ACHN (cell line): ENCODE results near the gene MSI2.

Source experiments
- DNase-seq: peaks from one replicate; pipeline ENCODE4 v3.0.0-alpha.2; 2015
- in situ Hi-C: cut with HindIII; loops from 2 replicates; pipeline ENCODE4 v1.10.0; 2017; ENCODE audit warnings: low sequenced_read_pairs, low pct_ligation_motif_present, low pct_unique_long_range_greater_than_20kb

MSI2 gene

GRCh38 chr17:57433452-57433851 lies 177.1 kb downstream of the MSI2 start:
- in situ Hi-C loops = no loop called here
- no peak for DNase-seq

GRCh38 chr17:57434361-57434760 lies 178.0 kb downstream of the MSI2 start:
- in situ Hi-C loops = no loop called here

GRCh38 chr17:57436565-57436964 lies 180.2 kb downstream of the MSI2 start:
- in situ Hi-C loops = no loop called here
- no peak for DNase-seq

More at GRCh38 chr17:57434361-57434760, 178.0 kb downstream of the MSI2 start:
- no peak for DNase-seq

GRCh38 chr17:57438066-57438731 lies 181.9 kb downstream of the MSI2 start:
- in situ Hi-C loops = no loop called here

GRCh38 chr17:57439651-57440050 lies 183.3 kb downstream of the MSI2 start:
- no peak for DNase-seq

More at GRCh38 chr17:57438066-57438731, 181.9 kb downstream of the MSI2 start:
- no peak for DNase-seq

GRCh38 chr17:57440522-57441269 lies 184.4 kb downstream of the MSI2 start:
- no peak for DNase-seq
- in situ Hi-C loops = no loop called here

More at GRCh38 chr17:57439651-57440050, 183.3 kb downstream of the MSI2 start:
- in situ Hi-C loops = no loop called here

GRCh38 chr17:57441270-57441600 lies 184.9 kb downstream of the MSI2 start:
- in situ Hi-C loops = no loop called here

GRCh38 chr17:57442401-57442823 lies 186.1 kb downstream of the MSI2 start:
- in situ Hi-C loops = no loop called here
- no peak for DNase-seq

More at GRCh38 chr17:57441270-57441600, 184.9 kb downstream of the MSI2 start:
- DNase-seq = no peak

- no peak for DNase-seq
- in situ Hi-C loops = no loop called here
Observed at GRCh38 chr17:57442914-57443571, 186.7 kb downstream of the MSI2 start.

- DNase-seq = no peak
- in situ Hi-C loops = no loop called here
Observed at GRCh38 chr17:57443781-57444180, 187.5 kb downstream of the MSI2 start.

GRCh38 chr17:57444682-57445450 lies 188.5 kb downstream of the MSI2 start:
- in situ Hi-C loops = no loop called here
- no peak for DNase-seq

GRCh38 chr17:57445772-57446472 lies 189.6 kb downstream of the MSI2 start:
- no peak for DNase-seq
- in situ Hi-C loops = no loop called here

GRCh38 chr17:57447357-57447989 lies 191.2 kb downstream of the MSI2 start:
- no peak for DNase-seq
- in situ Hi-C loops = no loop called here

- in situ Hi-C loops = no loop called here
- DNase-seq = no peak
Observed at GRCh38 chr17:57447990-57448758, 191.9 kb downstream of the MSI2 start.

- in situ Hi-C loops = no loop called here
Observed at GRCh38 chr17:57448759-57449283, 192.5 kb downstream of the MSI2 start.

GRCh38 chr17:57451191-57451590 lies 194.9 kb downstream of the MSI2 start:
- no peak for DNase-seq
- in situ Hi-C loops = no loop called here

More at GRCh38 chr17:57448759-57449283, 192.5 kb downstream of the MSI2 start:
- no peak for DNase-seq

GRCh38 chr17:57451643-57452042 lies 195.3 kb downstream of the MSI2 start:
- no peak for DNase-seq
- in situ Hi-C loops = no loop called here
